ENCODE measurements around the gene SHKBP1. TPM values are rescaled to one million over a fixed set of nuclear protein-coding genes. Genes with fewer than 3 reads are reported as not detected.
A peak's percentile ranks its signal among the peaks of the same experiment; 100 is the strongest.

Gene SHKBP1
- total and polyA plus RNA-seq, 2 donors from 2014 or later, result 69.6 to 91.3 TPM

DNA sequence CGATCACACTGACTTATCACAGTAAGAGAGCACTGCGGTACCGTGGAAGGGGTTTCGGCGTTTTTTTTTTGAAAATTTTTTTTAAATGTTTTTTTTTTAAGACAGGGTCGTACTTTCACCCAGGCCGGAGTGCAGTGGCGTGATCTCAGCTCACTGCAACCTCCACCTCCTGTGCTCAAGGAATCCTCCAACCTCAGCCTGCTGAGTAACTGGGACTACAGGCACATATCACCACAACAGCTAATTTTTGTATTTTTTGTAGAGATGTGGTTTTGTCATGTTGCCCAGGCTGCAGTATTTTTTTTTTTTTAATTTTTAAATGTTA, 43.5 kb downstream of the SHKBP1 start:
- H3K36me3 ChIP-seq (ENCODE audit: control insufficient read depth in 2 of 3, insufficient read depth in 3 of 3, low read length in 3 of 3), result peaks cover 0 to 2% (median 0%) of the 10 kb centered on the region in 3 donors
- H3K9ac ChIP-seq (ENCODE audit: low read length in 3 of 3), result no peak overlapping the region
- no peaks in the 10 kb centered on the region for H3K27me3 ChIP-seq (ENCODE audit: control insufficient read depth, insufficient read depth, low read length)
- no peaks in the 10 kb centered on the region for H3K9me3 ChIP-seq (ENCODE audit: control insufficient read depth in 2 of 3, insufficient read depth in 1 of 3, low read length in 3 of 3)
- DNase-seq, result no peak
- H3K4me1 ChIP-seq (ENCODE audit: control insufficient read depth in 2 of 3, insufficient read depth in 2 of 3, low read depth in 1 of 3, low read length in 3 of 3), result no peaks in the 10 kb centered on the region
- no peak overlapping the region for H3K27ac ChIP-seq (ENCODE audit: low read depth in 2 of 2, low read length in 2 of 2)
- no peak for FAIRE-seq
- TF ChIP-seq CTCF (IDR thresholded peaks at IDR 0.05; ENCODE audit: borderline replicate concordance, extremely low read depth, insufficient read depth), result no peak
- H3K4me3 ChIP-seq (ENCODE audit: low read length in 3 of 3), result no peak overlapping the region
- intact Hi-C loops (cut with DNase I), result no loop called here

DNA sequence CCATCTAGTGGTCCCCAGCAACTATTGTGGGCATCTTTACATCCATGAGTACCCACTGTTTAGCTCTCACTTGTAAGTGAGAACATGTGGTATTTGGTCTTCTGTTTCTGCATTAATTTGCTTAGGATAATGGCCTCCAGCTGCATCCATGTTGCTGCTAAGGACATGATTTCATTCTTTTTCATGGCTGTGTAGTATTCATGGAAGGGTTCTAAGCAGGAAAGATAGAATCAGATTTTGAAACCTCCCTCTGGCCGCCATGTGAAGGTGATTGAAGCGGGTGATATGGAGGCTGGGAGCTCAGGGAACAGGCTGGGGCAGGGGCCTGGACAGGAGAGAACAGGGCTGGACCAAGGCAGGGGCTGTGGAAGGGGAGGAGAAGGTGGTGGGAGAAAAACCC, 44.6 kb downstream of the SHKBP1 start:
- intact Hi-C loops (cut with DNase I), result no loop called here
- Histone ChIP-seq H3K36me3 (ENCODE audit: control insufficient read depth in 2 of 3, insufficient read depth in 3 of 3, low read length in 3 of 3) (peaks cover 0 to 2% (median 0%) of the 10 kb centered on the region in 3 donors), H3K4me3 (ENCODE audit: low read length in 3 of 3) (no peak overlapping the region), H3K9me3 (ENCODE audit: control insufficient read depth in 2 of 3, insufficient read depth in 1 of 3, low read length in 3 of 3) (no peaks in the 10 kb centered on the region), H3K27me3 (ENCODE audit: control insufficient read depth, insufficient read depth, low read length) (no peaks in the 10 kb centered on the region), H3K9ac (ENCODE audit: low read length in 3 of 3) (no peak overlapping the region), H3K27ac (ENCODE audit: low read depth in 2 of 2, low read length in 2 of 2) (no peak overlapping the region), H3K4me1 (ENCODE audit: control insufficient read depth in 2 of 3, insufficient read depth in 2 of 3, low read depth in 1 of 3, low read length in 3 of 3) (no peaks in the 10 kb centered on the region)
- FAIRE-seq (no peak), DNase-seq (no peak)
- no peak for TF ChIP-seq CTCF (IDR thresholded peaks at IDR 0.05; ENCODE audit: borderline replicate concordance, extremely low read depth, insufficient read depth)

DNA sequence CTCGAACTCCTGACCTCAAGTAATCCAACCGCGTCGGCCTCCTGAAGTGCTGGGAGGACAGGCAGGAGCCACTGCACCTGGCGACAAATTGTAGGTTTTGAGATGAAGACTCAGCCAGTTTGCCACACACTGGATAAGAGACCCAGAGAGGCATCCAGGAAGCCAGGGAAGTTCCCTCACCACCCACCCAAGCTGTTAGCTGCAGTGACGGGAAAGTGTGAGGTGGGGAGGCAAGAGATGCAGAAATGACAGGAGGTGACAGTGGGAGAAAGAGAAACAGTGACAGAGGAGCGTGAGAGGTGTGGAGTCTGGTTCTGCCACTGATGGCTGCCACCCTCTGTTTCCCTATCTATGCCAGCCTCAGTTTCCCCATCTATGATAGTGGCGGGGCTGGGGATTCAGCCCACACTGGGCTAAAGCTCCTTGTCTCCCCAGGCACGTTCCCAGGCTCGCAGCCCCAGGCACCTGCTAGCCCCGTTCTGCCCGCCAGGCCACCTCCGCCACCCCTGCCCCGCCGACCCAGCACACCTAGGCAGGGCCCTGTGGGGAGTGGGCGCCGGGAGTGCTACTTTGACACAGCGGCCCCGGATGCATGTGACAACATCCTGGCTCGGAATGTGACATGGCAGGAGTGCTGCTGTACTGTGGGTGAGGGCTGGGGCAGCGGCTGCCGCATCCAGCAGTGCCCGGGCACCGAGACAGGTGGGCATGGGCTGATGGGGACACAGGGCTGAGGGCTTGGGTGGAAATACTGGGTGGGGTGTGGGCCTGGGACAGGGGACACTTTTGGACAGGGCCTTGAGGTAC, 45.5 kb downstream of the SHKBP1 start:
- Histone ChIP-seq H3K9ac (ENCODE audit: low read length in 3 of 3) (no peak overlapping the region), H3K4me3 (ENCODE audit: low read length in 3 of 3) (no peak overlapping the region), H3K27ac (ENCODE audit: low read depth in 2 of 2, low read length in 2 of 2) (no peak overlapping the region), H3K36me3 (ENCODE audit: control insufficient read depth in 2 of 3, insufficient read depth in 3 of 3, low read length in 3 of 3) (peaks cover 0 to 2% (median 0%) of the 10 kb centered on the region in 3 donors), H3K27me3 (ENCODE audit: control insufficient read depth, insufficient read depth, low read length) (no peaks in the 10 kb centered on the region), H3K9me3 (ENCODE audit: control insufficient read depth in 2 of 3, insufficient read depth in 1 of 3, low read length in 3 of 3) (no peaks in the 10 kb centered on the region), H3K4me1 (ENCODE audit: control insufficient read depth in 2 of 3, insufficient read depth in 2 of 3, low read depth in 1 of 3, low read length in 3 of 3) (no peaks in the 10 kb centered on the region)
- intact Hi-C loops (cut with DNase I), result no loop called here
- no peak for DNase-seq
- TF ChIP-seq CTCF (IDR thresholded peaks at IDR 0.05; ENCODE audit: borderline replicate concordance, extremely low read depth, insufficient read depth), result no peak
- no peak for FAIRE-seq

DNA sequence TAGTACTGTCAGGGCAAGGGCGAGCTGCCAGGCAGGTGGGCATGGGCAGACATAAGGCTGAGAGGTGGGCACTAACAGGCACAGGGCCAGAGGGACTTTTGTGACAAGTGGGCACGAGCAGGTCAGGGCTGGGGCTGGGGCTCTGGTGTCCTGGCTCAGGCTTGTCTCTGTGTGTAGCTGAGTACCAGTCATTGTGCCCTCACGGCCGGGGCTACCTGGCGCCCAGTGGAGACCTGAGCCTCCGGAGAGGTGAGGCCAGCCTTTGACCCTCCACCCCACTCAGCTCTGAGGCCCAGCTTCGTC, 46.1 kb downstream of the SHKBP1 start:
- peaks cover 0 to 2% (median 0%) of the 10 kb centered on the region in 3 donors for H3K36me3 ChIP-seq (ENCODE audit: control insufficient read depth in 2 of 3, insufficient read depth in 3 of 3, low read length in 3 of 3)
- no peak overlapping the region for H3K4me3 ChIP-seq (ENCODE audit: low read length in 3 of 3)
- no peaks in the 10 kb centered on the region for H3K9me3 ChIP-seq (ENCODE audit: control insufficient read depth in 2 of 3, insufficient read depth in 1 of 3, low read length in 3 of 3)
- no peak overlapping the region for H3K27ac ChIP-seq (ENCODE audit: low read depth in 2 of 2, low read length in 2 of 2)
- DNase-seq, result peak in 2 of 5 donors; percentile 33 to 78
- TF ChIP-seq CTCF (IDR thresholded peaks at IDR 0.05; ENCODE audit: borderline replicate concordance, extremely low read depth, insufficient read depth), result no peak
- intact Hi-C loops (cut with DNase I), result no loop called here
- no peaks in the 10 kb centered on the region for H3K4me1 ChIP-seq (ENCODE audit: control insufficient read depth in 2 of 3, insufficient read depth in 2 of 3, low read depth in 1 of 3, low read length in 3 of 3)
- H3K27me3 ChIP-seq (ENCODE audit: control insufficient read depth, insufficient read depth, low read length), result no peaks in the 10 kb centered on the region
- H3K9ac ChIP-seq (ENCODE audit: low read length in 3 of 3), result no peak overlapping the region
- no peak for FAIRE-seq

Measured in kidney (tissue), 14 donors.